Stimulated activated CD4-positive, alpha-beta T cell treated with anti-CD3 and anti-CD28 coated beads, Interleukin-12 subunit alpha, Interleukin-12 subunit beta, amount 100 ng/mL, for 24 hours (primary cell): ENCODE measurements around the gene FRMD3.
"Not testable (repeated sequence)": the region's sequence is repeated elsewhere in the genome, so short reads cannot be mapped to it uniquely, and the experiment has no call there.

ENCODE experiments used
- DNase-seq, 2 experiments: peaks; one replicate each; pipeline ENCODE4 v3.0.0-alpha.2; 2020; ENCODE audit warnings: low read depth in 2 of 2

Gene FRMD3

DNA sequence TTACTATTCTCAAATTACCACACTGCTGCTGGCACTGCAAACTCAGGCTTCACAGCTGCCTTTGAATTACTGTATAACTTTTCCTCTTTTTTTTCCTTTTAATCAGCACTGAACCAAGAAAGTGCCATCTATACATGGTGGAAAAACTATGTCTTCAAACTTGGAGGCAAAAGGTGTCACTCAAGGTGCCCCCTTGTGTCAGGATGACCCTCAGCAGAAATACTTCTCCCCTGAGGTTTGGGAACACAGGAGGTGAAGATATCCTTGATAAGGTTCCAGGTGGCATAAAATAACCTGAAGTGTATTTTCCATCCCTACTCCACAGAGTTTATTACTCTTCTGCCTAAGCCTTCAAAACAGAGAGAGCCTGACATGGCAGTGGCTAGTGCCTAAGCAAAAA lies 14.5 kb downstream of the FRMD3 start:
- DNase-seq, result no peak

DNA sequence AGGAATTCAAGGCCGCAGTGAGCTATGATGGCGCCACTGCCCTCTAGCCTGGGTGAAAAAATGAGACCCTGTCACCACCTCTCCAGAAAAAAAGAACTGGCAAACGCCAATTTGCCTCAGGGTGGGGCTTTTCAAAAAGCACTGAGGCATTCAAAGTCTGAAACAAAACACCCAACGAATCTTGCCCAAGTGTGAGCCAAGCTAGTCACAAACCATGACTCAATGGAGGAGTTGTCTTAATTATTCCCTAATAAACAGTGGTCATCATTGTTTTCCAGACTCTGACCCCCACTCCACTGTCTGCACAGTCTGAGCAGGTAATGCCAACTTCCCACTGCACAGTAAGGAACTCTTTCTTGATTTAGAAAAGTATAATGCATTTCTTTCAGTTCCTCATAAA lies 16.8 kb downstream of the FRMD3 start:
- no peak for DNase-seq

DNA sequence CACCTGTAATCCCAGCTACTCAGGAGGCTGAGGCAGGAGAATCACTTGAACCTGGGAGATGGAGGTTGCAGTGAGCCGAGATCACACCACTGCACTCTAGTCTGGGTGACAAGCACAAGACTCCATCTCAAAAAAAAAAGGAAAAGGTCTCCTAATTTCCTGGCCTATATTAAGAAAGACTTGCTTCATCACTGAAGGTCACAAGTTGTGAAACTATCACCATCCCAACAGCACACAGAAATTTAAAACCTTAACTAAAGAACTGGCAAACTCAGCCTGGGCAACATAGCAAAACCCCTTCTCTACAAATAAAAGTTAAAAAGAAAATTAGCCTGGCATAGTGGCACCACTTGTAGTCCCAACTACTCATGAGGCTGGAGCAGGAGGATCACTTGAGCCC lies 17.2 kb downstream of the FRMD3 start:
- no peak for DNase-seq

DNA sequence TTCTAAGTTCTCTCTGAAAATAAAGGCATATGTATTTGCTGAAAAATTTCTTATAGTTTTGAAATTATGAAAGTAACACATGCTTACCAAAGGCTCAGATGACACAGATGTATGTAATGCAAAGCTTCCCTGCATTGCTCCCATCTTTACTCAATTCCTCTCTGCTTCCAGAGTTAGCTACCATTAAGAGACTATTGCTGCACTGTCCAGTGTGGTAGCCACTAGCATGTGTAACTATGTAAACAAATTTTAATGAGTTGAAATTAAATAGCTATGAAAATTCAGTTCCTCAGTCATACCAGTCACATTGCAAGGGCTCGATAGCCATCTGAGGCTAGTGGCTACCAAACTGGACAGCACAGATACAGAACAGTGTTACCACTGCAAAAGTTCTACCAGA lies 17.9 kb downstream of the FRMD3 start:
- no peak for DNase-seq

DNA sequence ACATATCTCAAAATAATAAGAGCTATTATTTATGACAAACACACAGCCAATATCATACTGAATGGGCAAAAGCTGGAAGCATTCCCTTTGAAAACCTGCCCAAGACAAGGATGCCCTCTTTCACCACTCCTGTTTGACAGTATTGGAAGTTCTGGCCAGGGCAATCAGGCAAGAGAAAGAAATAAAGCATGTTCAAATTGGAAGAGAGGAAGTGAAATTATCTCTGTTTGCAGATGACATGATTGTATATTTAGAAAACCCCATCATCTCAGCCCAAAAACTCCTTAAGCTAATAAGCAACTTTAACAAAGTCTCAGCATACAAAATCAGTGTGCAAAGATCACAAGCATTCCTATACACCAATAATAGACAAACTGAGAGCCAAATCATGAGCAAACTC lies 20.2 kb downstream of the FRMD3 start:
- not testable (repeated sequence) for DNase-seq

DNA sequence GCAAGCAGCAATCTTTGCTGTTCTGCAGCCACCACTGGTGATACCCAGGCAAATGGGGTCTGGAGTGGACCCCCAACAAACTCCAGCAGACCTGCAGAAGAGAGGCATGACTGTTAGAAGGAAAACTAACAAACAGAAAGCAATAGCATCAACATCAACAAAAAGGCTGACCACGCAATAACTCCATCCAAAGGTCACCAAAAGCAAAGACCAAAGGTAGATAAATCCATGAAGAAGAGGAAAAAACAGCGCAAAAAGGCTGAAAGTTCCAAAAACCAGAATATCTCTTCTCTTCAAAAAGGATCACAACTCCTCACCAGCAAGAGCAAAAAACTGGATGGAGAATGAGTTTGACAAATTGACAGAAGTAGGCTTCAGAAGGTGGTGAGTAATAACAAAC lies 23.4 kb downstream of the FRMD3 start:
- DNase-seq, result no peak

DNA sequence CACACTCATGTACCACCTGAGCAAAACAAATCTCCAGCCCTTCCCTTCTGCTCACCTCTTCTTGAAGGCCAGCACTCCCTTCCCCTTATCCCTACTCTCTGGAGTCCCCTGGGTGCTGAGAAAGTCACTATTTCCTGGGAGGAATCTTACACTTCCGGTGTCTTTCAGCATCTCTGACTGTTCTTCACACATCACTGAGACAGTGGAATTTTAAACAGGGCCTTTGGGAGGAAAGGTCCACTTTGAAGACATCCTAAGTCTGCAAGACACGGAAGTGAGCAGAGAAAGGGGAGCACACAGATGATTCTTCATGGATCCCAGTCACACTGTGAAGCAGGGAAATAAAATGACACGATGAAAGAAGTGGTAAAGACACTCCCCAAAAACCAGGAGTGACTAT lies 25.6 kb downstream of the FRMD3 start:
- no peak for DNase-seq

DNA sequence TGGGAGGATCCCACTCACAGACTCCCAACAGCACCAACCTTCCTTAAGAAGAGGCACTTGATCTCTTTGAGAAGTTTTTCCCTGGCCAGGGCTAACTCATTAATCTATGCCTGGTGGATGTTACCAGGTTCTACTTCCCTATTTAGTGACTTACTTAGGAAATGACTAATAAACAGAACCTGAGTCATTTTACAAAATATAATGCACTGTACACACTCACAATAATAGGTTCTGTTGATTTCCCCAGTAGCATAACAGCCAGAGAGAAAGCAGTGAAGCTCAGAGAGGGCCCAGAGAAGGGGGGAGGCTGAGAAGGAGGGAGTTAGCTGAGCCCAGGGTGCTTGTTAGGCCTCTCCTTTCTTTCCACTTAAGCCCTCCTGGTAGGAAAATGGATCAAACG lies 27.1 kb downstream of the FRMD3 start:
- no peak for DNase-seq

DNA sequence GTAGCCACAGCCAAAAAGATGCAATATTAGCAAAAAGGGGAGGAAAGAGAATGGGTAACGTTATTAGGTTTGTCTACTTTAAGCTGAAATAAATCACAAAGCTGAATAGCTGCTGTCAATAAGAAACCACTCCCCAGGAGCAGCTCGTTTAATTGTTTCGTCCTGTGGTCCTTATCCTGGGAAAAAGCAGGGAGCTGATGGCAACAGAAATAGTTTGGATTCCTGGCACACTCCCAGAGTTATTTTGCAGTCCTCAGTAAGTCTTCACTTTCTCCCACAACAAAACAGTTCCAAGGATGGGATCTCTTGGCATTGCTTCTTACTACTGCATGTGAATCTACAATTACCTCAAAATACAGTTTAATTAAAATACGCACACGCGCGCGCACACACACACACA lies 28.8 kb downstream of the FRMD3 start:
- DNase-seq, result no peak

DNA sequence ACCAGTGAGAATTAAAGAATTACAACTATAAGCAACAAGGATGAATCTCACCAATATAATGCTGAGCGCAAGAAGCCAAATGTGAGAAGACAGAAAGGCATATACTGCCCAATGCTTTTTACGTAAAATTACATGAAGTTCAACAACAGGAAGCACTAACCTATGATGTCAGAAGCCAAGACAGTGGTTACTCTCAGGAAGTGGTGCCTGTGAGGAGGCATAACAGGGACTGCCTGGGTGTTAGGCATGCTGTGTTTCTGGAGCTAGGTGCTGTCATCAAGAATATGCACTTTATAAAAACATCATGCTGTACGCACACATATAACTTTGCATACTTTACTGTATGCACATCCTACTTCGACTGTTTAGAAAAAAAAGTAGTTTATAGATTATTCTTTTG lies 30.1 kb downstream of the FRMD3 start:
- DNase-seq, result no peak

DNA sequence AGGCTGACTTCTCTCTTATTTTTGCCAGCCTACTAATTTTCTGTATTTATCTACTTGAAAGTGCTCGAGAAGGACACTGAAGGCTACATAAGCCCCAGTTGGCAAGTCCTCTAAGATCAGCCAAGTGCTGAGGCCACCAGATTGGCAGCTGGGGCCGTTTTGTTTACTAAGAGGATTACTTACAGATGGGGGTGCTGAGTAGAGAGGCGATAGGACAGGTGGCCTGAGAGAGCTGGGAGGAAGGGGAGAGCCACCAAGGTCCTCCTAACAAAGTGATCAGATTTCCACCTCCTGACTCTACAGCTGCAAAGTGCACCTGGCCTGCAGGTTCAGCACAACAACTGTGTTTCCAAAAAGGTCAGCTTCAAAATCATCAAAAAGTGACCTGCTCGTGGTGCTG lies 32.9 kb downstream of the FRMD3 start:
- no peak for DNase-seq

DNA sequence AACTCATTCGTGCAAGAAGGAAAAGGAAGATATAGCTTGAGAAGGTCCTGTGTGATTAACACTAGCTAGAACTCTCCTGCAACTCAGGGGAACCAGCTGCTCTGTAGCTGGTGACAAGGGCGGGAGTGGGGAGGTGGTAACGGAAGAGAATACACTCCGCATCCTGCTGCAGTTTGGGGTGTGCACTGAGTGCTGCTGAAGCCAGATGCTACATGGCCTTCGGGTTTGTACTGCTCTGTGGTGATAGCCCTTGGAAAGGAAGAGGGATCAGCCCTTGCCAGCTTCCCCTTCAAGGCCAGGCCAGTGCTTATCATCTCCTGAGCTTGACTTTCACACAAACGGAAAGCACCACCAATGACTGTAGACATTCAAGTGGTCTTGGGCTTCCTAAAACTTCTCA lies 34.3 kb downstream of the FRMD3 start:
- DNase-seq, result no peak

DNA sequence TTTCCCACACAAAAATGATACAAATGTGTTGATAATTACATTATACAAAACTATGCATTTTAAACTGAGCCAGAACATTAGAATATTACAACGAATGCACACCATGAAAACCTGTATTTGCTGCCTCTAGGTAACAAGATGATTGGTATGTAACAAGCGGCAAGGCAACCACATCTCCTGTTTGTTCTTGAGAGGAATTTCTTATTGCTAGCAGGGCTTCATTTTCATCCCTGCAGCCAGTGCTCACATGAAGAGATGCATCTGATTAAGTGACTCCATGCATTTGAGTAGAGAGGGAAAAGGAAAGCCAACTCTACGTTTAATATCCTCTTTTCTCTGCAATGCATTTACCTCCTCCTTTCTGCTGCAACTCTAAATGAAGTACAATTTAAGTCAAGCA lies 36.6 kb downstream of the FRMD3 start:
- no peak for DNase-seq

DNA sequence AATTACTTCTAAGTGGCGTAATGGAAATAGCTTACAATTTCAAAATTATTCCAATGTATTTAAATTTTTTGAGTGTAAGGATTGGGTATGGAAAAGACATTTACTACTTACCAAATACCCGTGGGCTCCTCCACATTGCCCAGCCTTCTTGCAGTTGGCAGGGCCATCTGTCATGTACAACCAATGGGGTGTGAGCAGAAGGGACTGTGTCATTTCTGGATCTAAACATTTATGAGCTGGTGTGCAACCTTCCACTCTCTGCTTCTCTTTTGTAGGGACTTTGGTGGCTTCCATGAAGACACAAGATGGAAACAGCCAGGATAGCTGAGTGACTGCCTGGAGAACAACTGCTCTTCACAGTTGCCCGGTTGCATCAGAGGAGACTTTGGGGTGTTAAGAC lies 40.8 kb downstream of the FRMD3 start:
- DNase-seq, result no peak

DNA sequence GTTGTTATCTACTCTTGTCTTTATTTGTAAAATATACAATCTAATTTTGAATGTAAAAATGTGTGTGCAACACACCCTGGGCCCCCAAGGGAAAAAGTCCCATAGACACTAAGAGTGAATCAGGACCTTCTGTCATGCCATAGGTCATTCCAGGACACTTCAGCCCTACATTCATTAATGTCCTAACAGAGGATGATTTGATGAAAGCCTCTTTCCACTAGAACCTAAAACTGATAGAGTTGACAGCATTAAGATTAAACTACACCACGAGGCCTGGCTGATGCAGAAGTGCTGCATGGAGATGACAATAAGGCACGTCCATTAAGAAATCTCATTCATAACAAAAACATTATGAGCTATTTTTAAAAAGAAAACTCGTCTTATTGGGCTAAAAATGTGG lies 46.2 kb downstream of the FRMD3 start:
- DNase-seq, result no peak

DNA sequence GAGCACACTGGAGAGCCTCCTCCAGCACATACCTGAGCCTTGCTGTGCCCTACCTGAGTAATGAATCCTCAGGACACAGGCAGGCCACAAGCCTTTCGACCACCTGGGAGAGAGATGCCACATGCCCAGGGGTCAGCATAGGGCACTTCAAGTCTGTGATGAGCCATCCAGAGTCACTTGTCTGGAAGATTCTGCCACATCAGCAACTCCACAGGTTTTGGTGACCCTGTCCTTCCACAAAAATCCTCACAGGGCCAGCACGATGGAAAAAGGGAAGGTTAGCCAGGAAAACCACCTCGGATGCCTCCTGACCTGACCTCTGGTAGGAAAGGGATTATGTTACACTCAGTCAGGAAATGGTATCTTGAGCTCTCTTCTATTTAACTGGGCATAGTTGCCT lies 46.8 kb downstream of the FRMD3 start:
- no peak for DNase-seq

DNA sequence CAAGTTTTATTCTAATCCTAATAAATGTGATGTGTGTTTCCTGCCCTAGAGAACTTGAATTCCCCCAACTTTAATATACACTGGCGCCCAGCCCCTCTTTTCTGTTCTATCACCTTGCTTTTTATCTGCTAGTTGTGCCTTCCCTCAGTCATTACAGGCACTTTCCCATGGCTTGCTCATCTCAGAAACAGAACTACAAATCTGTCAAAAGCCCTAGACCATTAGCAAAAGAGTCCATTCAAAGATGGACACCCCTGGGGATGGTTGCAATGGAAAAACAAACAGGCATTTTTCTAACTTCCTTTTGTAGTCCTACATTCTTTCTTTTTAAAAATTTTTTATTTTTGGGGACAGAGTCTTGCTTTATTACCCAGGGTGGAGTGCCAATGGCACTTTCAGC lies 48.2 kb downstream of the FRMD3 start:
- DNase-seq, result no peak

DNA sequence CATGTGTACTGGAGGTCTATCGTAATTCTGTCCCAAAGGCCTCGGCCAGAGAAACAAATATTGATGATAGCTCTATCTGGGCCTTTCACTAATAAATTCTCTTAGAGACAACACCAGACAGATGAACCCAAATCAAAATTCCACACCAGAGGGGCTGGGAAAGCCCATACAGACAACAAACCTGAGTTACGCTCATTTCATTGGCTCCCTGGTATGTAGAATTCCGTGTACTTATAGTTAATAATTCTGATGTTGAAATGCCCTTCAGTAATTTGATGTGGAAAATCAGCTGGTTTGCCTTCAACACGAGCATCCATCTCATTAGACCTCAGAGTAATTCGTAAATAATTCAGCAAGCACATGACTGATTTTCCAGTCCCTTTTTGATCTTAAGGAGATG lies 53.2 kb downstream of the FRMD3 start:
- no peak for DNase-seq

DNA sequence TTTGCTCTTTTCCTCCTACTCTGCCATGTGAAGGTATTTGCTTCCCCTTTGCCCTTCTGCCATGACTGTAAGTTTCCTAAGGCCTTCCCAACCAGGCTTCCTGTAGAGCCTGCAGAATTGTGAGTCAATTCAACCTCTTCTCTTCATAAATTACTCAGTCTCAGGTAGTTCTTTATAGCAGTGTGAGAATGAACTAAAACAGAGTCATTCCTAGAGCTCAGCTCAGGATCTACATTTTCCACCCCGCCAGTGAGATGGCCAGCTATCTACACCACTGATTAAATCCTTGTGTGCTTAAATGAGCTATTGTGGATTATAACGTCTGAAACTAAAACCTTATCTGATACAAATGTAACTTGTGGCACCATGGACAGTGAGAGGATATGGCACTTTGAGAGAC lies 55.0 kb downstream of the FRMD3 start:
- no peak for DNase-seq

DNA sequence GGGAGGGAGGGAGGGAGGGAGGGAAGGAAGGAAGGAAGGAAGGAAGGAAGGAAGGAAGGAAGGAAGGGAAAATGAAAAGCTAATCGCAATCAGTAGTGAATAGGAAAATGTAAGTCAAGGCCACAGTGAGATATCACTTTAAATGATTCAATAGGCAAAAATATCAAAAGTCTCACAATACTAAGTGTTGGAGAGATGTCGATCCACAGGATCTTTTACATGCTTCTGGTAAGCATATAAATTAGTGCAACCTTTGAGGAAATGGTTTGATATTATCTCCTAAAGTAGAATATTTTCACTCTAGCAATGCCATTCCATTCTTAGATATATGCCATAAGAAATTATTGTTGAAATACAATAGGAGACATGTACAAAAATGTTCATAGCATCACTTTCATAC lies 58.4 kb downstream of the FRMD3 start:
- no peak for DNase-seq

DNA sequence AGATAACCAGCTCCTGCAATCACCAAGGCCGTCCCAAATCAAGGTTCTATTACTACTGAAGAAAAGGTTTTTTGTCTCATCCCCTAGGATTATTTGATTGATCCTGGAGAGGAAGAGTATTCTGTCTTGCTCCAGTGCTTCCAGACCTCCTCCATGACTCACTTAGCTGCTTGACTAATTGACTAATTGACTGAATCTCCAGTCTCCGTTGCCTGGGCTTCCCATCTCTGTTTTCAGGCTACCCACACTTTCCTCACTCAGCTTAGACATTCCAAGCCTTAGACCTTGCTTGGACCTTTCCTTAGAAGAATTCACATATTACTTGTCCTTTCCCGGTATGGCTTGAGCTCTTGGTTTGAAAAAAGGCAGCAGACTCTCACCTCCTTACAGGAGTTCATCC lies 60.6 kb downstream of the FRMD3 start:
- no peak for DNase-seq

DNA sequence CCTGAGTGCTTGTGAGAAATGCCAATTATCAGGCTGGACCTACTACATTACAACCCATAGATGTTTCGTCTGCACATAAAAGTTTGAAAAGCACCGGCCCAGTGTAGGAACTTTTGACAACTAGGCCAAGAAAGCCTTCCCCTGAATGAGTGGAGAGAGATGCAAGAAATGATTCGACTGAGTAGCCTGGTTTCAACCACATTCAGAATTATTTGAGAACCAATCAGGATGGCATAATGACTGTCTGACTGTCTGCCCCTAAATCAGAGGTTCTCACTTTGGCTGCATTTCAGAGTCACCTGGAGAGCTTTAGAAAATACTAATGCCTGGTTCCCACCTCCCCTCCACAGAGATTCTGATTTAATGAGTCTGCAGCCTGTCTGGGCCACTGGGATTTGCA lies 61.1 kb downstream of the FRMD3 start:
- DNase-seq, result no peak

DNA sequence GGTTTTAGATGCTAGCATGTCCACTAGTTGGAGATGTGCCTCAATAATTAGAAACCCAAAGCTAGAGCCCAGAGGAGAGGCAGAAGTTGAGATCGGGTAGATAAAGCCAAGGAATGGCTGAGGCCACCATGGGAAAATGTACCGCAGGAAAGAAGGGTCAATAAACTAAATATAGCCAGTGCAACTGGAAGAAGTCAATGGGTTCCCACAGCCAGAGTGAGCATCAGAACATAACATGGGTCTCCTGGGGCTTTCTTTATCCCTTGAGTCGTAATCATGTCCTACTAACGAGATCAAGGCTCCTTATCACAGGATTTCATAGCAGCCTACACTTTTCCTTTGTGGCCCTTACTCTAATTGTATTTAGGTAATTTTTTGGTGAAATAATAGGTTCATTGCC lies 61.7 kb downstream of the FRMD3 start:
- DNase-seq, result no peak

DNA sequence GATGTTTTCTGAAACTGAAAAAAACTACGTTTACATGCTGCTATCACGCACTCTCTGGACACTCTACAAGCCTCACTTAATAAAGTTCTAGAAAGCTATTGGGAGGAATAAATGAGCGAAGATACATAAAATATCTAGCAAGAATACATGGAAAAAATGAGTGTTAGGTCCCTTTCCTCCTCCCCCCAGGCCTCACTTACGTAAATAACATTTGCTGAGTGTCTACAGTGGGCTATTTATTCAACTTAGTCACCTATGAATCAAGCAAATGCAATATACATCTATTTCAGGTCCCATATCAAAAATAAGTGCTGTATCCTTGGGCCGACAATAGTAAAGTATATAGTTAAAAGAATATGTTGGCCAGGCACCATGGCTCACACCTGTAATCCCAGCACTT lies 62.5 kb downstream of the FRMD3 start:
- no peak for DNase-seq

DNA sequence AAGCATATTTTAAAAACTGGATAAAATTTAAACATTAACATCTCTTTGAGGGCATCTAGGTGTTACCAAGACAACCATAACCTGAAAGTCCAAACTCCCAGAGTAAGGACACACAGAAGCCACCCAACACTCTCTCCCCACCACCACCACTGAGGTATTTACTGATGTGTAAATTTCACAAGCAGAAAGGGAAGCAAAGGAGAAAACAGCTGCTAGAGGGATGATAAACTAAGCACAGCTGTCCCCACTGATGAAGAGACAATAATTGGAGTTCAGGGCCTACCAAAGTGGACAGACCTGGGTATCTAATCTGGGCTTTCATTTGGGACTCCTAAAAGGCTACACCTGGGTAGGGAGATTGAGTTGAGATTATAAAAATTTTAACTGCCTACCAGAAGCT lies 63.6 kb downstream of the FRMD3 start:
- no peak for DNase-seq
